Astrocyte (in vitro differentiated cells and primary cell): ENCODE data around the gene ITPRID1.

Experiments
- EZH2 ChIP-seq: IDR thresholded peaks from 2 replicates; pipeline ENCODE4 v1.6.1; 2012; ENCODE audit warnings: mild to moderate bottlenecking, low read length, inconsistent platforms; ENCODE audit not compliant: insufficient read depth
- TF ChIP-seq, protein P1 (sequence below): IDR thresholded peaks from 2 replicates; pipeline ENCODE4 v1.5.1; 2011; ENCODE audit warnings: low read depth, mild to moderate bottlenecking, inconsistent platforms, low read length, moderate library complexity; ENCODE audit not compliant: insufficient read depth

GRCh38 chr7:31603046-31603445 lies 89.2 kb downstream of the ITPRID1 start:
- TF ChIP-seq, protein P1, sequence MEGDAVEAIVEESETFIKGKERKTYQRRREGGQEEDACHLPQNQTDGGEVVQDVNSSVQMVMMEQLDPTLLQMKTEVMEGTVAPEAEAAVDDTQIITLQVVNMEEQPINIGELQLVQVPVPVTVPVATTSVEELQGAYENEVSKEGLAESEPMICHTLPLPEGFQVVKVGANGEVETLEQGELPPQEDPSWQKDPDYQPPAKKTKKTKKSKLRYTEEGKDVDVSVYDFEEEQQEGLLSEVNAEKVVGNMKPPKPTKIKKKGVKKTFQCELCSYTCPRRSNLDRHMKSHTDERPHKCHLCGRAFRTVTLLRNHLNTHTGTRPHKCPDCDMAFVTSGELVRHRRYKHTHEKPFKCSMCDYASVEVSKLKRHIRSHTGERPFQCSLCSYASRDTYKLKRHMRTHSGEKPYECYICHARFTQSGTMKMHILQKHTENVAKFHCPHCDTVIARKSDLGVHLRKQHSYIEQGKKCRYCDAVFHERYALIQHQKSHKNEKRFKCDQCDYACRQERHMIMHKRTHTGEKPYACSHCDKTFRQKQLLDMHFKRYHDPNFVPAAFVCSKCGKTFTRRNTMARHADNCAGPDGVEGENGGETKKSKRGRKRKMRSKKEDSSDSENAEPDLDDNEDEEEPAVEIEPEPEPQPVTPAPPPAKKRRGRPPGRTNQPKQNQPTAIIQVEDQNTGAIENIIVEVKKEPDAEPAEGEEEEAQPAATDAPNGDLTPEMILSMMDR: no peak
- TF ChIP-seq EZH2: no peak
